CD4-positive, CD25-positive, alpha-beta regulatory T cell (primary cell): Measurements from ENCODE around the gene TPM2. TPM values are rescaled to one million over a fixed set of nuclear protein-coding genes. Genes with fewer than 3 reads are reported as not detected.

Source experiments
- ATAC-seq, 2 donors: fragments of 150-1000 bp; cut with Tn5 transposase; one replicate each; pipeline ENCODE4 v1.10.0; 2021; ENCODE audit warnings: low read depth in 2 of 2, moderate number of reproducible peaks in 2 of 2, moderate library complexity in 1 of 2
- DNase-seq, 3 donors: peaks; one replicate each; pipeline versions ENCODE4 v3.0.0 to v3.0.0-alpha.2; 2012 to 2022; ENCODE audit warnings: mixed read lengths in 1 of 3
- H3K27ac ChIP-seq: one replicate; pipeline ENCODE4 v1.7.0; 2013; ENCODE audit warnings: mild to moderate bottlenecking, low read length; ENCODE audit not compliant: insufficient read depth, poor library complexity, severe bottlenecking
- H3K27me3 ChIP-seq: one replicate; pipeline ENCODE4 v1.7.0; 2013; ENCODE audit warnings: low read length; ENCODE audit not compliant: control insufficient read depth, insufficient read depth
- H3K36me3 ChIP-seq: one replicate; pipeline ENCODE4 v1.7.0; 2013; ENCODE audit warnings: mild to moderate bottlenecking, low read length, moderate library complexity; ENCODE audit not compliant: control insufficient read depth, insufficient read depth
- H3K4me1 ChIP-seq: 2 replicates; pipeline ENCODE4 v1.7.0; 2013; ENCODE audit warnings: mild to moderate bottlenecking, low read length; ENCODE audit not compliant: insufficient read depth, control insufficient read depth, poor library complexity, severe bottlenecking
- H3K4me3 ChIP-seq: one replicate; pipeline ENCODE4 v1.7.0; 2013; ENCODE audit warnings: low read depth, mild to moderate bottlenecking, low read length, moderate library complexity
- H3K9me3 ChIP-seq, 2 experiments: 1 replicate in 1 of 2; 2 replicates in 1 of 2; pipeline ENCODE4 v1.7.0; 2013; ENCODE audit warnings: low read length in 2 of 2, mild to moderate bottlenecking in 1 of 2, moderate library complexity in 1 of 2; ENCODE audit not compliant: control insufficient read depth in 2 of 2
- H3K27ac Mint-ChIP-seq, 3 donors: one replicate each; pipeline ENCODE4 v1.8.0; 2020 to 2022; ENCODE audit warnings: mild to moderate bottlenecking in 3 of 3, mixed read lengths in 3 of 3, moderate library complexity in 2 of 3
- H3K27me3 Mint-ChIP-seq: one replicate; pipeline ENCODE4 v1.8.0; 2022; ENCODE audit warnings: mild to moderate bottlenecking, mixed read lengths
- H3K36me3 Mint-ChIP-seq: one replicate; pipeline ENCODE4 v1.8.0; 2020; ENCODE audit warnings: mixed read lengths
- H3K4me1 Mint-ChIP-seq, 4 donors: one replicate each; pipeline ENCODE4 v1.8.0; 2020 to 2022; ENCODE audit warnings: mixed read lengths in 4 of 4, mild to moderate bottlenecking in 1 of 4
- H3K4me3 Mint-ChIP-seq, 4 donors: one replicate each; pipeline ENCODE4 v1.8.0; 2020 to 2022; ENCODE audit warnings: mild to moderate bottlenecking in 4 of 4, mixed read lengths in 4 of 4, moderate library complexity in 3 of 4
- H3K9me3 Mint-ChIP-seq, 7 donors: one replicate each; pipeline ENCODE4 v1.8.0; 2020 to 2022; ENCODE audit warnings: mixed read lengths in 7 of 7, mild to moderate bottlenecking in 3 of 7, moderate library complexity in 2 of 7
- polyA plus RNA-seq, 4 donors: library from polyadenylated mRNA; unstranded; fragments of 300-500 nt; fragmentation: Illumina TruSeq; gene quantifications; one replicate each; pipeline ENCODE4 v1.2.3, GENCODE V29; 2021
- total RNA-seq: library from RNA; stranded (reverse); gene quantifications from one replicate; pipeline ENCODE4 v1.2.3, GENCODE V29; 2022

The TPM2 gene
- total and polyA plus RNA-seq, 5 donors from 2014 or later: 38.8 TPM; not detected in 4

- H3K9me3 Mint-ChIP-seq: no peaks in the 10 kb centered on the region
- no peak overlapping the region for H3K27ac Mint-ChIP-seq
- no peaks in the 10 kb centered on the region for H3K36me3 Mint-ChIP-seq
- no peaks in the 10 kb centered on the region for H3K27me3 Mint-ChIP-seq
- Histone ChIP-seq H3K4me1 (peaks cover 6% of the 10 kb centered on the region), H3K9me3 (no peaks in the 10 kb centered on the region), H3K4me3 (no peak overlapping the region), H3K27ac (no peak overlapping the region), H3K27me3 (no peaks in the 10 kb centered on the region), H3K36me3 (no peaks in the 10 kb centered on the region)
- no peak for DNase-seq
- H3K4me1 Mint-ChIP-seq: peaks cover 0 to 13% (median 6%) of the 10 kb centered on the region in 4 donors
- ATAC-seq: no peak
- no peak overlapping the region for H3K4me3 Mint-ChIP-seq
Measured at GRCh38 chr9:35685506-35685905, 4.2 kb downstream of the TPM2 start.

GRCh38 chr9:35684921-35685320, 4.8 kb downstream of the TPM2 start:
- no peaks in the 10 kb centered on the region for H3K9me3 Mint-ChIP-seq
- no peak overlapping the region for H3K27ac ChIP-seq
- peaks cover 0 to 13% (median 6%) of the 10 kb centered on the region in 4 donors for H3K4me1 Mint-ChIP-seq
- ATAC-seq (no peak), DNase-seq (no peak)
- H3K4me3 ChIP-seq: no peak overlapping the region
- H3K4me1 ChIP-seq: peaks cover 2% of the 10 kb centered on the region
- no peaks in the 10 kb centered on the region for H3K36me3 Mint-ChIP-seq
- H3K27me3 ChIP-seq: no peaks in the 10 kb centered on the region
- H3K9me3 ChIP-seq: no peaks in the 10 kb centered on the region
- no peaks in the 10 kb centered on the region for H3K36me3 ChIP-seq
- no peak overlapping the region for H3K27ac Mint-ChIP-seq
- H3K27me3 Mint-ChIP-seq: no peaks in the 10 kb centered on the region
- no peak overlapping the region for H3K4me3 Mint-ChIP-seq

DNA sequence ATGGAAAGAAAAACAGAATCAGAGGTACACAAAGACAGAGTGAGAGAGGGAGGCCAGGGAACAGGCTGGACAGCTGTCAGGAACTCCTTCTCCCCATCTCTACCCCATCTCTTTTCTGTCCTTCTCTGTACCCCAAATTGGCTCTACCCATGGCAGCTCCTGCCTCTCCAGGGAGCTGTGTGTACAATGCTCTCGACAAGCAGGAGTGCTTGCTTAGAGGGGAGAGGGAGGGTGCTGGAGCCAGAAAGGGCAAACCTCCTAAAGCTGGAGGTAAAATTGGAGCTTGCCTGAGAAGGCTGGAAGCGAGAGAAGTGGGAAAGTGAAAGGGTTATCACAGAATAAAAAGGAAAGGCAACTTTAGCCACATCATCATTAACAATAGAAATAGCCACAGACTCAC, 6.4 kb downstream of the TPM2 start:
- no peaks in the 10 kb centered on the region for H3K27me3 Mint-ChIP-seq
- peak overlapping the region in 1 of 3 donors; percentile 25 for H3K27ac Mint-ChIP-seq
- H3K36me3 Mint-ChIP-seq: no peaks in the 10 kb centered on the region
- H3K27ac ChIP-seq: no peak overlapping the region
- H3K36me3 ChIP-seq: no peaks in the 10 kb centered on the region
- no peaks in the 10 kb centered on the region for H3K4me1 ChIP-seq
- H3K9me3 ChIP-seq: no peaks in the 10 kb centered on the region
- no peak overlapping the region for H3K4me3 ChIP-seq
- DNase-seq (no peak), ATAC-seq (no peak)
- H3K4me1 Mint-ChIP-seq: peaks cover 0 to 5% (median under 1%) of the 10 kb centered on the region in 4 donors
- H3K27me3 ChIP-seq: no peaks in the 10 kb centered on the region
- no peak overlapping the region for H3K4me3 Mint-ChIP-seq
- H3K9me3 Mint-ChIP-seq: no peaks in the 10 kb centered on the region

DNA sequence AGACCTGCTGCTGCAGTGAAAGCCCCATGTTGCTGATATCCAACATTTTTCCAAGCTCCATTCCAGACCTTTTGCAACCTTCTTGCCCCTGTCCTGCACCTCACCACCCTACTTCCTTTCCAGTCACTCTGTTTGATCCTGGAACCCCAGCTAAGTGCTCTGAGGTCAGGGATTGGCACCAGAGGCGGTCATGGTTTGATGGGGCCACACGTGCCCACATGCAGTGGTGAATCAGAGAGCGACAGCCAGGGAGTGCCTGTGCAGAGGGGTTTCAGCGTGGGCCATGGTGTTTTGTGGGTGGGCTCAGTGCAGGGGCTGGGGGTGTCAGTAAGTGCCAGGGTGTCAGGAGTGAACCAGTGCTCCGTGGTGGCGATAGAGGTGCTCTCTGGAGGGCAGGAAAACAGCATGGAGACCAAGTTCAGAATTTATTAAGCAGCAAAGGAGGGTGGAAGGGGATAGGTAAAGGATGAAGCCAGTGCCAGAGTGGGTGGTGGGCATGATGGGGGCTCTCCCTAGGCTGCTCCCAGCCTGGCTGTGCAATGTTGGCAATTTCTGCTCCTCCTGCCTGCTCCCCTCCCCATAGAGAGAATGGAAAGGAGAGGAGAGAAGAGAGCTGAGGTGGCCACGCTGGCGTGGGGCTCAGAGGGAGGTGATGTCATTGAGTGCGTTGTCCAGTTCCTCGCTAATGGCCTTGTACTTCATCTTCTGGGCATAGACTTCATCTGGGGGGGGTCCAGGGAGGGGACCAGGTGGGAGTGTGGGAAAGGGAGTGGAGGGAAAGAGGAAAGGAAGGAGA, 7.0 kb downstream of the TPM2 start:
- no peaks in the 10 kb centered on the region for H3K36me3 ChIP-seq
- peaks cover 0 to 3% (median under 1%) of the 10 kb centered on the region in 4 donors for H3K4me1 Mint-ChIP-seq
- peak overlapping the region in 1 of 4 donors; percentile 70 for H3K4me3 Mint-ChIP-seq
- peak overlapping the region in 2 of 3 donors; percentile 25 to 82 for H3K27ac Mint-ChIP-seq
- DNase-seq (no peak), ATAC-seq (no peak)
- H3K27ac ChIP-seq: no peak overlapping the region
- no peaks in the 10 kb centered on the region for H3K27me3 ChIP-seq
- H3K4me3 ChIP-seq: no peak overlapping the region
- H3K27me3 Mint-ChIP-seq: no peaks in the 10 kb centered on the region
- H3K4me1 ChIP-seq: no peaks in the 10 kb centered on the region
- H3K9me3 Mint-ChIP-seq: no peaks in the 10 kb centered on the region
- no peaks in the 10 kb centered on the region for H3K9me3 ChIP-seq
- H3K36me3 Mint-ChIP-seq: no peaks in the 10 kb centered on the region

DNA sequence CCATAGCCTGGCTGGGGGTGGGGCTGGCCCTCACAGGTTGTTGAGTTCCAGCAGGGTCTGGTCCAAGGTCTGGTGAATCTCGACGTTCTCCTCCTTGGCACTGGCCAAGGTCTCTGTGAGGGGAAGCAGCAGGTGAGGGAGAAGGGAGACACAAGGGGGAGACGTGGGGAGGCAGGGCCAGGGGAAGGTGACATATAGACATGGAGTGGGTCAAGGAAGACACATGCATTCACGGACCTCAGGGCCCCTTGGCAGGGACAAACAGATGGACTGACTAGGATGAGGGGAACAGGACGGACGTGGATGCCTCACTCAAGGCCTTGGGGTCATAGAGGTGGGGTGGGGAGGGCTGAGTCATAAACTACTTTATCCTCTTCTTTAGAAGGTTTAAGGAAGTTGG, 7.7 kb downstream of the TPM2 start:
- Histone ChIP-seq H3K27me3 (no peaks in the 10 kb centered on the region), H3K4me1 (no peaks in the 10 kb centered on the region), H3K4me3 (no peak overlapping the region), H3K36me3 (no peaks in the 10 kb centered on the region), H3K9me3 (no peaks in the 10 kb centered on the region), H3K27ac (no peak overlapping the region)
- no peak overlapping the region for H3K27ac Mint-ChIP-seq
- H3K4me1 Mint-ChIP-seq: peaks cover 0 to 2% (median 0%) of the 10 kb centered on the region in 4 donors
- ATAC-seq: no peak
- peaks cover 6% of the 10 kb centered on the region for H3K27me3 Mint-ChIP-seq
- H3K4me3 Mint-ChIP-seq: no peak overlapping the region
- DNase-seq: no peak
- H3K9me3 Mint-ChIP-seq: no peaks in the 10 kb centered on the region
- no peaks in the 10 kb centered on the region for H3K36me3 Mint-ChIP-seq

DNA sequence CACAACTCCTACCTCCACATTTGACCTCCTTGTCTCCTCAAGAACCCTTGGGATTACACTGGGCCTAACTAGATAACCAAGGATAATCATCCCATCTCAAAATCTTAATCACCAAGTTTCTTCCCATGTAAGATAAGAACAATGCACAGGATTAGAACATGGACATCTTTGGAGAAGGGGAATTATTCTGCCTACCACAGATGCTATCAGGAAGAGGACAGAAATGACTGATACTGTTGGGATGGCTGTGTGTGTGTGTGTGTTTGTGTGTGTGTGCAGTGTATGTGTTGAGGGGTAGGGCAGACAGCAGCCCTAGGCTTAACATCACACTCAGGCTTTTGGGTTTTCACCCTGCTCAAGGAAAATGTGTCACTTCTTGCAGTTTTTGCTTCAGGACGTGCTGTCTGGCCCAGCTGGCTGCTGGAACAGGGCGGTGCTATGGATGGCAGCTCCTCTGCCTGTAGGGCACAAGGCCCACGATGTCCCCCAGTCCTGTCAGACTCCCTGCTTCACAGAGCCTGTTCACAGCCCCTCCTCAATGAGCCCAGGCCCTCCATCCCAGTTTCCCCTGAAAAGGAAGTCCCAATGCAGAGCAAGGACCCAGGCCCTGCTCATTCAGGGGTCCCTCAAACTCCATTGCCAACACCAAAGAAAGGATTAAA, 8.3 kb downstream of the TPM2 start:
- H3K27ac ChIP-seq: no peak overlapping the region
- H3K27ac Mint-ChIP-seq: peak overlapping the region in 1 of 3 donors; percentile 74
- no peaks in the 10 kb centered on the region for H3K36me3 Mint-ChIP-seq
- no peak for DNase-seq
- no peaks in the 10 kb centered on the region for H3K36me3 ChIP-seq
- ATAC-seq: no peak
- H3K27me3 ChIP-seq: no peaks in the 10 kb centered on the region
- peaks cover 12% of the 10 kb centered on the region for H3K27me3 Mint-ChIP-seq
- no peak overlapping the region for H3K4me3 Mint-ChIP-seq
- H3K4me1 Mint-ChIP-seq: peaks cover 0 to 2% (median under 1%) of the 10 kb centered on the region in 4 donors
- H3K4me3 ChIP-seq: no peak overlapping the region
- H3K9me3 Mint-ChIP-seq: no peaks in the 10 kb centered on the region
- H3K4me1 ChIP-seq: no peaks in the 10 kb centered on the region
- H3K9me3 ChIP-seq: no peaks in the 10 kb centered on the region

DNA sequence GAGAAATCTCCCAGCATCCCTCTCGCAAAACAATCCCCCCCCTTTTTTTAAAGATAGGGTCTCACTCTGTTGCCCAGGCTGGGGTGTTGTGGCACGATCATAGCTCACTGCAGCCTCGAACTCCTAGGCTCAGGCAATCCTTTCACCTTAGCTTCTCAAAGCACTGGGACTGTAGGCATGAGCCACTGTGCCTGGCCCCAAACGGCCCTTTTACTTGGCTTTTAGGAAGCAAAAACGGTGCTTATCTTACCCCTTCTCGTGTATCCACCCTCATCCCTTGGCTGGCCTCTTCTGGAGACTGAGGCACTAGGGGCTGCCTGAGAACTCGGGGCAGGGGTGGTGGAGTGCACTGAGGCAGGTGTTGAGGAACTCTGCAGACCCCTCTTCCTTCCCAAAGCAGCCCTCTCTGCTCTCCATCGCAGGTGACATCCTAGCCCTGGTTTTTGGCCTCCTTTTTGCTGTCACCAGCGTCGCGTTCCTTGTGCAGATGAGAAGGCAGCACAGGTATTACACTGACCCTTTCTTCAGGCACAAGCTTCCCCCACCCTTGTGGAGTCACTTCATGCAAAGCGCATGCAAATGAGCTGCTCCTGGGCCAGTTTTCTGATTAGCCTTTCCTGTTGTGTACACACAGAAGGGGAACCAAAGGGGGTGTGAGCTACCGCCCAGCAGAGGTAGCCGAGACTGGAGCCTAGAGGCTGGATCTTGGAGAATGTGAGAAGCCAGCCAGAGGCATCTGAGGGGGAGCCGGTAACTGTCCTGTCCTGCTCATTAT, 9.2 kb downstream of the TPM2 start:
- no peak for DNase-seq
- Histone ChIP-seq H3K4me3 (no peak overlapping the region), H3K9me3 (no peaks in the 10 kb centered on the region), H3K4me1 (peaks cover 8% of the 10 kb centered on the region), H3K27ac (no peak overlapping the region), H3K27me3 (no peaks in the 10 kb centered on the region), H3K36me3 (no peaks in the 10 kb centered on the region)
- peaks cover 0 to 1% (median 0%) of the 10 kb centered on the region in 7 donors for H3K9me3 Mint-ChIP-seq
- no peaks in the 10 kb centered on the region for H3K36me3 Mint-ChIP-seq
- peaks cover 0 to 7% (median 2%) of the 10 kb centered on the region in 4 donors for H3K4me1 Mint-ChIP-seq
- peaks cover 16% of the 10 kb centered on the region for H3K27me3 Mint-ChIP-seq
- no peak for ATAC-seq
- peak overlapping the region in 1 of 3 donors; percentile 43 for H3K27ac Mint-ChIP-seq
- no peak overlapping the region for H3K4me3 Mint-ChIP-seq
